GM21423 (cell line): ENCODE data around the gene ZFYVE21.

Source experiments
- ATAC-seq: cut with Tn5 transposase; IDR thresholded peaks from one replicate; pipeline ENCODE4 v1.9.1; 2021; ENCODE audit warnings: mild to moderate bottlenecking, moderate library complexity; ENCODE audit not compliant: unreplicated experiment

The ZFYVE21 gene

DNA sequence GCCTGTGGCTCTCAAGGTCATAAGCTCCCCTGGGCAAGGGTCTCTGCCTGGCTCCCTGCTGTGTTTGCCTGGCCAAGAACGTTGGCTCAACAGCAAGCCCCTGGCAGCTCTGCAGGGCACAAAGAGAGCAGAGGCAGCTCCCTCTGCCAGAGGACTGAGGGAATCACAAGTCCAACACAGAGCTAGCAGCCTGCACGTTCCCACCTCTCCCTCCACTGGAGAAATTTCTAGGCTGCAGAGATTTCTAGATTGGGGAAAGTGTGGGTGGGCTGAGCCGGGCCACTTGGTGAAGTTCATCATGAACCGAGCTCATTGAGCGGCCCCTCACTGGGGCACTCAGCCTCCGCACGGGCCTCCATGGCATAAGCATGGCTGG, 19.8 kb downstream of the ZFYVE21 start:
- no peak for ATAC-seq

DNA sequence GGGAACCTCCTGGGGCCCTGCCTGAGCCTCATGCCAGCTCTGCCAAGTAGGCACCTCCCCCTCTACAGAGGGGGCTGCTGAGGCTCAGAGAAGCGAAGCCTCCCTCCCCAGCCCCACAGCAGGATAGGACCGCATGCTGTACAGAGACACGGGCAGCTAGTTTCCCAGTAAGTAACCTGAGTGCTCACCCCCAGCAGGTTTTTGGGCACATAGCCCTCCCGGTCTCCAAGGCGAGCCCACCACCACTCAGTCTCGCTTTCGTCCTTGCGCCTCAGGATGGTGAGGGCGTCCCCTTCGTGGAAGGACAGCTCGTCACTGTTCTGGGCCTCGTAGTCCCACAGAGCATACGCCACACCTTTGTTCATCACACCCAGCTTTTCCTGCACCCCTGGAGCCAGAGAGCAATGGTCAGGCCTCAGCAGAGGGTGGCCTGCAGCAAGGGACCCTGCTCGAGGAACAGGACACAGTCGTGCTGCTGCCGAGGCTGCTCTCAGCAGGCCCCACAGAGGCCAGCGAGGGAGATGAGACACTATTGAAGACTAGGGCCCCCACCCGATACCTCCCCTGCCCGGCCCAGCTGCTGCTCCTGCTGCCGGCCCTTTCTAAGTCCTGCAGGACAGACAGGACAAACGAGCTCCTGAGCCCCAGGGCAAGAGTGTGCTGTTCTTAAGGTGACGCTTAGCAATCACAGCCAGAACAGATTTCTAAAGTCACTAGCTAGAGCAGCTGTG, 20.4 kb downstream of the ZFYVE21 start:
- ATAC-seq = no peak

DNA sequence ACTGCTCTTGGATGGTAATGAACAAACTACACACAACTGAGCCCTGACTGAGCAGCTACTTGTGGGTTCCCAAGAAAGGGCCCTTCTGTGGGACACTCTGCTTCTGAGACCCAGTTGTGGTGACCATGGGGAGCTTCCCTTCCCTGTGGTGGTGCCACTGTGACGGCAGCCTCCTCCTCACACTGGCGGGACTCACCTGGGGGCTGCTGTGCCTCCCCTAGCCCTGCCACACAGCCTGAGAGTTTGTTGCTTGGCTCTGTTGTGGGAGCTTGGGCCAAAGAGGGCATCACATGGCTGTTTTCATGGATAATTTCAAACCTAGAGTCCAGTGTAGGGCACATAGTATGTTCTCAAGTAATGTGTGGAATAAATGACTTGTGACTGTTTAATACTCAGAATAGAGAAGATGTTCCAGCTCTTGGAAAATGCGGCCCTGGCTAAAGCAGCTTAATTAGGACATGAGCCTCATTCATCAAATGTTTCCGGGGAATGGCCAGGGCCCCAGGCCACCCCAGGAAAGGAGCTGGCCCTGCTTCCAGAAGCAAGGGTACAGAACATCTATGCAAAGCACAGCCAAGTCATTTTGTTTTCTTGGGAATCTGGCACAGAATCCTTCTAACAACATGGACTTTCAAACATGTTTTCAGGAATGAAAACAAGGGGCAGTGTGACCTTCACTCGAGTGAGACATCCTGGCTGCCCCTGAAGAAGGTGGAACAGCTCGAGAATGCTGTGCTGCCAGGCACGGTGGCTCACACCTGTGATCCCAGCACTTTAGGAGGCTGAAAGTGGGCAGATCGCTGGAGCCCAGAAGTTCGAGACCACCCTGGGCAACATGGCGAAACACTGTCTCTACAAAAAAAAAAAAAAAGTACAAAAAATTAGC, 21.2 kb downstream of the ZFYVE21 start:
- ATAC-seq = no peak

DNA sequence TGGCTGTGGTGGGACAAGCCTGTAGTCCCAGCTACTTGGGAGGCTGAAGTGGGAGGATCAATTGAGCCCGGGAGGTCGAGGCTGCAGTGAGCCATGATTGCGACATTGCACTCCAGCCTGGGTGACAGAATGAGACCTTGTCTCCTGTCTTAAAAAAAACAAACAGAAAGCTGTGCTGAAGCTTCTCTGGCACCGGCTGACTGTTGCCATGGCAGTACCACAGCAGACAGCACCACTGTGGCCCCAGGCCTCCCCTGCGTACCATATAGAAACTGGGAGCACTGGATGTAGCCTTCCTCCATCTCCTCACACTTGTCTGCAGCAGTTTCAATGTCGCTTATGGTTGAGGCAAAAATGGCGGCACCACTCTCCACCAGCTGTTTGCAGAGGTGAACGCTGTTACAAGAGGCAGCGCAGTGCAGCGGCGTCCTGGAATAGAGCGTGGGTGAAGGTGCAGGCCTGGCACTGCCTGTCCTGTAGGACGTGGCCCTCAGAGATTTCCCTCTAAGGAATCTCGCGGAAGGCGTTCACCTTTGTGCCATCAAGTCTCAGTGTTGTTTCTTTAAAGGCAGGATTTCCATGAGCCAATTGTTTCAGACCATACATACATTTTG, 21.9 kb downstream of the ZFYVE21 start:
- ATAC-seq = no peak

DNA sequence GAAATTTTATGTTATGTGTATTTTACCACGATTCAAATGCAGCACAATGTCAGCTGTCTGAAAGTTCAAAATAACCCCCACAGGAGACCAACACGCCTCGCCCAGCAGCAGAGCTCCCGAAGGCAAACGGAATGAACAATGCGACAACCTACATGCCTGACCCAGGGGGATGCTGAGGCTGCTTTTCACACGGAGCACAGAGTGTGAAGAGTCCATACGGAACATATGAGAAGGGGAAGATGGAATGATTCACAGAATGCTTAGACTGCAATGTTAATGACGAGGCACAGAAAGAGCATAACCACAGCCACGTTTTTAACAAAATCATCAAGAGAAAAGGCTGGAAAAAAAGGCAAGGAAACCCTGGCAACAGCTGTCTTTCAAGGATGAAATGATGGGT, 22.6 kb downstream of the ZFYVE21 start:
- no peak for ATAC-seq

DNA sequence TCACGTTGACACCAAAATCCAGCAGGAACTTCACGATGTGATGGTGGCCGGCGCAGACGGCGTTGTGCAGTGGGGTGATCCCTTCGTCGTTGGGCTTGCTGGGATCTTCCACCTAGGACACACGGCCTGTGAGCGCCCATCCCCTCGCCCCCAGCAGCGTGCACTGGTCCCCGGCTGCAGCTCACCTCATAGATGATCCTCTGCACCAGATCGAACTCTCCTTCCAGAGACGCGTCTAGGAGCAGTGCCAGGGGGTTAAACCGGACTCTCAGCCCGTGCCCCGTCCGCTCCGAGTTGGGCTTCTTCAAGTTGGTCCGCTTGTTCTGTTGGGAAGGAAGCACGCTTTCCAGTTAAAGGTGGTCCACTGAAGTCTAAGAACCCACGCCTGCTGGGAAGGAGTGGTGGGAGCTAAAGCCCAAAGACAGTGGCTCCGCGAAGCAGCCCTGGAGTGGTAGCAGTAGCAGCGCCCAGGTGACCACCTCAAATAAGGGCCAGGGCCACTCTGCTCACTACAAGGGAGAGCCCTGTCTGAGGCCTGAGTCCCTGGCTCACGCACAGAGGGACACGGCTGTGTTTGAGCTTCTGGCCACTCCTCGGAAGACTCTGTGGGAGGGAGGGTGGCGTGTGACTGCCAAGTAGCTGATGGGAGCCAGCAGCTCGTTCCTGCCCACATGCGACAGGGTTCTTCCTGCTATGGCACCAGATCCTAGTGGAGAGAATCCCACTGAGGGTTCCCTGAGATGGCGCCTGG, 23.3 kb downstream of the ZFYVE21 start:
- no peak for ATAC-seq

DNA sequence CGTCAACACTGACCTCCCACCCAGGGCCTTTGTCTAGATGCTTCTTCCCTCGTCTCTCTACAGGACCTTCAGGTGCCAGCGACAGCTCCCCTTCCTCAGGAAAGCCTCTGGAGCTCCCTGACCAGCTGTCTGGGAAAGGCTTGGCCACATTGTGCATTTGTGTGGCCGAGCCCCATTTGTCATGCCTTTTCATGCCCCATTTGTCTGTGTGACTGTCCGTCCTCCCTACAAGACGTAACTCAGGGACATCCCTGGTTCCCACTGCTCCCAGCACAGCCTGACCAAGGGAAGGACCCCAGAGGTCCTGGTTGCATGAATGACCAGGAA, 23.8 kb downstream of the ZFYVE21 start:
- ATAC-seq = no peak

DNA sequence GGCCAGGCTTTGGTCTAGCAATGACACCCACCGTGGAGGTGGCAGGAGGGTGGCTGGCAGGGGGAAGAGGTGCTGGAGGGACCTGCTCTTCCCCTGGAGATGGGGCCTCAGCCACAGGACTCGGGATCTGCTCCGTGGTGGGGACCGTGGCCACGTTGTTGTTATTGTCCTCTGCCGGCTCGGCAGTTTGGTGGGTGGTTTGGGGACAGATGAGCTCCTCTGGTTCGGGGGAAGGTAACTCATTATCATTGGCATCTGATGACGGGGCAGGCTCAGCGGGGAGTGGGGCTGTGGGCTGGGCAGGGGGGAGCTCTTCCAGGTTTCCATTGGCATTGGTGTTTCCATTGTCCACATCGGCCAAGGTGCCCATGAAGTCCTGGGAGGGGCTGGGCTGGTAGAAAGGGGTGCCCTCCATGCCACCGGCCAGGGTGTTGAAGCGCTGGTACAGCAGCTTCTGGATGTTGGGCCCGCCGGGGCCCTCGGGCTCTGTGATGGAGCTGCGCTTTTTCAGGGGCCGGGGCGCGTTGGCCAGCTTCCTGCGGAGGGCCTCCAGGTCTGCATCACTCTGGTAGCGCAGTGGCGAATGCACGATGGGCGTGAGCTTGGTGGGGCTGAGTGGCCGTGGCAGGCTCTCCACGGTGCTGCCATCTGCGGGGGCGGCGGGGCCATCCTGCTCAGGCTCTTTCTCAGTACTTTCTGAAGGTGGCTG, 24.3 kb downstream of the ZFYVE21 start:
- no peak for ATAC-seq

DNA sequence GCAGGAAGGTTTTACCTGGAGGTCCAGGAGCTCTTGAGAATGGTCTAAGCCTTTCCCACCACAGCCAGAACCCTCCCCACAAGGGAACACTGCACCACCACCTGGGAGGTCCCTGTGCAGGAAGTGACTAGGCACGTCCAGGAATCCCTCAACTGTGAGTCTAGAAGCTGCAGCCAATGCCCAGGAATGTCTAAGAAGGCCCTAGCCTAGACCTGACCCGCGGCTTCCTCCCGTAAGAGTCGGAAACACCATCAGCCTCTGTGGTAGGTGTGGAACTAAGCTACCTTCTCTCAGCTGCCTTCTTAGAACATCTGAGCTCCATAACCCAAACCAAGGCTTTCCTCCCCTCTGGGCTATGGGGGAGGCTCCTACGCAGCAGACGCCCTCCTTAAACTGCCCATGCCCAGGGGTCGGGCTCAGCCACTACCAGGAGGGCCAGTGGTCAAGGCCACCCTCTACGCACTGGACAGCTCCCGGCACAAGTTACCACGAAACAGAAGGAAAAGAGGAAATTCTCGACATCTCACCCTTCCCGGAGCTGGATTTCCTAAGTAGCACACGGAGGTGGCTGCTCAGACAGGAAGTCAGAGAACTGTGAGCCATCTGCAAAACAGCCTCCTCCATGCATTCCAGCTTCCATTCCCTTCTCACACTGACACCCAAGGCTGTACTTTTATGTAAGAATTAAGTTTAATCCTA, 25.5 kb downstream of the ZFYVE21 start:
- ATAC-seq = no peak

DNA sequence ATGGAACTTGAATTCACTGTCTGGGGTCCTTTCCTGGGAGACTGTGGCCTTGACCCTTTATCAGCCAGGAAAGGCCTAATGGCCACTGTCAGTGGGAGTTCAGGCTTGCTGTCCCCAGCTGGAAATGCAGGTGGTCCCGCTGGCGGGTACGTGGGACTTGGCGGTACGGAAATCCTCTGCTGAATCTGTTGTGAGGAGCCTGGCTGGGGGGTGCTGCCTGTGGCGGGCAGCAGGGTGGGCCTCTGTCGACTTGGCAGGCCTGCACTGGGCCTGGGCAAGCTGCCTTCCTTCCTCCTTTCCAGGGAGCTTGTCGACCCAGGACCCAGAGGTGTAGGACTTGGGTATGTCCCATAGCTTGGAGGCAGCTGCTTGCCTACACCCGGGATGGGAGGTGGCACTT, 26.3 kb downstream of the ZFYVE21 start:
- no peak for ATAC-seq

DNA sequence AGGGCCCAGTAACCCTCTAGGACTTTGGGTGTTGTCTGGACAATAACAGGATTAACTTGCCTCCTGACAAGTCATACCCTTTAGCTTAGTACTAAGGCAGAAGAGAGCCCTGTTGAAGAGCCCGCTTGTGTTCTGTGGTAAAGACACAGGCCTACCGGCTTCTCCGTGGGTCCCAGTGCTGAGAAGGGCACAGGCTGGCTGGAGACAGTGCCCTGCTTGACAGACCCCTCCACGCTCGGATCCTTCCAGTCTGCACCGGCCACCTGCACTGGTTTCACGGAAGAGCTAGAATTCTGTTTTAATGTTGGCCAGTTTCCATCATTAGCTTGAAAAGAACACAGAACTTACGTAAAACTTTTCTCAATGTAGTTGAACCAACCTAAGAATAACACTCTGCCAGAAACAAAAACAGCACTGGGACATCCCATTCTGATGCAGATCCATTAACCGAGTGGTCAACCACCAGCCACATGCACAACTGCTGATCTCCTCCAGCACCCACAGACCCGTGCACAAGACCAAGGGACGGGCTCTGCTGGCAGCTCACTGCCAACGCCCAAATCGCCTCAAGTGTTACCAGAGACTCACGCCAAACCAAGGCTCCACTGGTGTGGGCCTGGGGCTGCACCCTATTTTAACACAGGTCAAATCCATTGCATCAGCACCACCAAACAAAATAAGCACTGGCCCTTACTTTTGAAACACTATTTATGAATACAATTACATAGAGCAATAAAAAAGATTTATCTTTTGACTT, 27.1 kb downstream of the ZFYVE21 start:
- no peak for ATAC-seq

DNA sequence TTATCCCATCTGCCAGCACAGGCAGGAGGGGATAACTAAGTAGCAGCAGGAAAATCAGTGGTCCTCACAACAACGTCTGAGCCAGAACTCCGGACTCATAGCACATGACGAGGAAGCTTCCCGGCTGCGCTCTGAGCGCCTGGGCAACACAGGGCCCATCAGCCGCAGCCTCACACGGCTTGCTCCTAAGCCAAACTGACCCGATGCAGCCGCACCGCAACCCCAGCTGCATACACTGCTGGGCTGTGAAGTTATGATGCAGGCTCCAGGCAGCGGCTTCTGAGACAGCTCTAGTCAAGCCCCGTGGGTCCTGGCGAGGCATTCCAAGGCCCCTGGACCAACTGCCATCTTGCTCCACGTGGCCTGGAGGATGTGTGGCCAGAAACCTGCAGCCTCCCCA, 28.1 kb downstream of the ZFYVE21 start:
- no peak for ATAC-seq

DNA sequence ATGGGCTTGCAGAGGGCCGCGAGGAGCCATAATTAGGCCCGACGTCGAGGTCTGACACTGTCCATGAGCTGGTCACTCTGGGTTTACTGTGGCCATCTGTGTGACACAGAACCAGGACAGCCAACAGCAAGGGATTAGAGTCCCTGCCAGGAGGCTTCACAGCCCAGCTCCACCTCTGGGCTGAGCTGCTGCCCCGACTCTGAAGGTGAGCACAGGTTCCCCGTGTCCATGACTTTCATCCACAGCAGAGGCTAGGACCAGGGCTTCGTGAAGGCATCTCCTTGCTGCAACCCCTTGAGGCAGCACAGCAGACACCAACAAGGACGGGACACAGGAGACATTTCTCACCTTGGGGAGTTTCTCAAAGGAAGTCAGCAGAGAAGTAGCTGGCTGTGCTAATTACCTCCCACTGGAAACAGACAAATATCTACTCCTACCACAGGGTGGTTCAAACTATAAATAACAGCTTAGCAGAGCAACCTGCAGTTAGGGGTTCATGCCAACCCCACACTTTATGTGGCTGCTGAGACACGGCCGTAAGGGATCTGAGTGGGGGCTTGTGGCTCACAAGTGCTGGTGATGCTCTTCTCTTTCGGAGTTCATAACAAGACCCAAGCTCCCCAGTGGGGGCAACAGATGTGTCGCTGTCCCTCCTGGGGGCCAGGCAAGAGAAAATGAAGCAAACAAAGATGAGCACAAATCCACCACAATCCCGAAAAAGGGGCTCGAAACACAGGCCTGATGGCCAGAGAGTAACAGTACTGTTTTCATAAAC, 29.2 kb downstream of the ZFYVE21 start:
- no peak for ATAC-seq

DNA sequence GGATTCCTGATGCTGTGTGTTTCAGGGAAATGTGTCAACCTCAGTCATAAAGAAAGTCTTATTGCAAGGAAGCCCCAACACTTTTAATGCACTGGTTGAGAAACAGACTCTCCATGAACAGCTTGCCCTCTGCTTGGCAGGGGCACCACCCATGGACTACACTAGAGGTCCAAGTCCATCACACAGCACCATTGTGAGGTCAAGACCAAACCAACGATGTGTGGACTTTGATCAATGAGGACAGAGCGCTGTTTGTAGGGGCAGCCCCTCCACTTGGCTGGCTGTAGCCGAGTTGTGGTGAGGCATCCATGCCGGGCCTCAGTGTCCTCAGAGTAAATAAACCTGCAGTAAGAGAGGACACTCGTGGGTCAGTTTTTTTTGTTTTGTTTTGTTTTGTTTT, 29.8 kb downstream of the ZFYVE21 start:
- ATAC-seq = no peak

DNA sequence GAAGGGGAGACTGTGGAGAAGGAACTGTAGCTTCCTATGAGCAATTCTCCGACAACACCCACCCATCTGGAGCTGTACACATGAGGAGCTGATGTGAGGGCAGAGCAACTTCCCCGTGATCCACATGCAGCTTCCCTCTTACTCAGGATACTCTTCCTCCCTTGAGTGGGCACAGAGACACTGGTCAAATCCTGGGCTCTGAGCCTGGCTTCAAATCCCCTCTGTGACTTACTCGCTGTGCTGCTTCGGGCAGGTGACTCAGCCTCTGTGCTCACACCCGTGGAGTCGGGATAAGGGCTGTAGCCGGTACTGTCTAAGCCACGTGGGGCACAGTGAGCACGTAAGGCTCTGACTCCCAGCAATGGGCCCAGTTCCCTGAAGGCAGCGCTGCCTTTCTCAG, 31.1 kb downstream of the ZFYVE21 start:
- no peak for ATAC-seq

DNA sequence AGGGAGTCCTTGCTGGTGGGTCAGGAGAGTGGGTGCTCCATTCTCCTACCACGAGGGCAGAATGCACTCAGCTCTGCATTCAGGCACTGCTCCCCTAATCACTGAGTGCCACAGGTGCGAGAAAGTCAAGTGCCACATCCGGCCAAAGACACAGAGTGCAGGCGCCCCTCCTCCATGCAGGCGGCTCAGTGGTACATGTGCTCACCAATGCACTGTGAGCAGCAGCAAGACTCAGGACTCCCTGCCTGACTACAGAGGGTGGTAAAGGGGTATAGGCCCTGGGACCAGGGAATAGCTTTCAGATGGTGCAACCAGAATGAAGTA, 32.9 kb downstream of the ZFYVE21 start:
- no peak for ATAC-seq

DNA sequence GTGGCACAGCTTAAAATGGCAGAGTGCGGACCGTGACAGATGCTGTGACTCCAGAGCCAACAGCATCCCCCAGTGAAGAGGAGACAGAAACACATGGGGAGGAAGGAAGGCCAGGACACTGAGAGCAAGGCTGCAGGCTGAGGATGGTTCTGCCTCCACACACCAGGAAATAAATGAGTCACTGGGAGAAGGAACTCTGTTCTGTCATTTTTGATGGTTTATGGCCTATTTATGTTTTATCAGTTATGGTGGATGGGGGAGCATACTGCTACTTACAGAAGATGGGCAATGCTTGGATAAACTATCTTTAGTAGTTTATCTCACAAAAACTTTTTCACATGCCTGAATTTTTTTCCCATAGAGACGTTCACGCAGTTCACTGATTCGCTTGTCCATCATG, 33.8 kb downstream of the ZFYVE21 start:
- ATAC-seq = no peak

DNA sequence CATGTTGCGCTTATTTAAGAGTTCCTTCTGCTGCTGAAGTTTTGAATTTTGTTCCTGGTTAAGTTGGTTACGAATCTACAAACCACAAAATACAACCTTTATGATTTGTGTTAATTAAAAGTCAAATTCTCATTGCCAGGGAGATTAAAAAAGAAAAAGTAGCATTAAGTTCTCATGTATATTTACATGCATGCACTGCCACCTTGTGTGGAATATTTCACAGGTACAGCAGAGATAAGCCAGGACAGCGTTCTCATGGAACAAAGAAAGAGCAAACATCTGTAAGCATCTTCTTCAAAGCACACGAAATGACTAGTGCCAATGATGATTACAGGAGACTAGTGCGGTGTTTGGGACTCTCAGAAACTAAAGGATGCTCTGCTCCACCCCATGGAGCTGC, 34.2 kb downstream of the ZFYVE21 start:
- no peak for ATAC-seq

DNA sequence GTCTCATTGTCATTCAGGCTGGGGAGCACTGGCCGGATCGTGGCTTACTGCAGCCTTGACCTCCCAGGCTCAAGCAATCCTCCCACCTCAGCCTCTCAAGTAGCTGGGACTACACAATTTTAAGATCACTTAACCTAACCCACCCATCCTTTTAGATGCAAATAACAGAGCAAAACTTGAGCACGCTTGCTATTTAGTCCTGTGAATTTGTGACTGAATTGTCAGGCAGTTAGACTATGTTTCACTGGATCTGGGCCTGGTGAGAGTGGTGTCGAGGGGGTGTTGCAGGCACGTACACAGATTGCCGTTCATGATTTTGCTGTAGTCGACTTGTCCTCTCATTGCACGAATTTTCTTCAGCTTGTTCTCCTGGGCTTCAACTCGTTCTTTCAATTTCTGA, 38.2 kb downstream of the ZFYVE21 start:
- ATAC-seq = no peak
